Peyer's patch (tissue), 4 donors: ENCODE measurements around the gene B4GALT1. TPM values are rescaled to one million over a fixed set of nuclear protein-coding genes. Genes with fewer than 3 reads are reported as not detected.

Experiments used
- DNase-seq, 3 donors: peaks; one replicate each; pipeline ENCODE4 v3.0.0-alpha.2; 2017 to 2019
- H3K27ac ChIP-seq, 4 donors: fragments of 200-600 bp; sonication (generic); one replicate each; pipeline ENCODE4 v1.5.1; 2016 to 2019
- H3K27me3 ChIP-seq, 2 donors: fragments of 200-600 bp; sonication (generic); one replicate each; pipeline ENCODE4 v1.5.1; 2019
- H3K36me3 ChIP-seq, 3 donors: fragments of 200-600 bp; sonication (generic); one replicate each; pipeline ENCODE4 v1.5.1; 2016 to 2019
- H3K4me1 ChIP-seq, 4 donors: fragments of 200-600 bp; sonication (generic); one replicate each; pipeline ENCODE4 v1.5.1; 2016 to 2019
- H3K4me3 ChIP-seq, 4 donors: fragments of 200-600 bp; sonication (generic); 1 replicate in 3 of 4; 2 replicates in 1 of 4; pipeline ENCODE4 v1.5.1; 2016 to 2019; ENCODE audit warnings: mild to moderate bottlenecking in 1 of 4
- H3K9me3 ChIP-seq, 4 donors: fragments of 200-600 bp; sonication (generic); one replicate each; pipeline ENCODE4 v1.5.1; 2016 to 2019; ENCODE audit warnings: mild to moderate bottlenecking in 1 of 4
- CTCF ChIP-seq, 6 experiments: fragments of 450-650 bp in 4 of 6; fragments of 200-600 bp in 2 of 6; sonication (generic) in 1 of 6; IDR thresholded peaks; one replicate each; pipeline ENCODE4 v1.5.1; 2017 to 2019; ENCODE audit warnings: antibody characterized with exemption in 6 of 6, mild to moderate bottlenecking in 3 of 6, moderate library complexity in 1 of 6
- POLR2A ChIP-seq, 2 donors: fragments of 450-650 bp; IDR thresholded peaks; one replicate each; pipeline ENCODE4 v1.5.1; 2017; ENCODE audit warnings: antibody characterized with exemption in 2 of 2, mild to moderate bottlenecking in 2 of 2, moderate library complexity in 2 of 2
- total RNA-seq, 4 donors: library from RNA; depleted of rRNA; stranded (reverse); fragments of >200 nt; gene quantifications; one replicate each; pipeline ENCODE4 v1.1.0, GENCODE V29; 2016

B4GALT1 gene
- total RNA-seq, 4 donors from 2014 or later, result 26.4 to 65.3 (median 44.1) TPM

- peak overlapping the region in 1 of 4 donors; percentile 62 for H3K27ac ChIP-seq
Observed at GRCh38 chr9:33138768-33139167, 28.4 kb downstream of the B4GALT1 start.

GRCh38 chr9:33137781-33138264 lies 29.3 kb downstream of the B4GALT1 start:
- peaks cover 0 to 24% (median 0%) of the 10 kb centered on the region in 3 donors for H3K36me3 ChIP-seq
- no peaks in the 10 kb centered on the region for H3K27me3 ChIP-seq
- no peak for TF ChIP-seq POLR2A (IDR thresholded peaks at IDR 0.05)
- TF ChIP-seq CTCF (IDR thresholded peaks at IDR 0.05), result no peak
- peaks cover 3 to 67% (median 54%) of the 10 kb centered on the region in 4 donors for H3K4me1 ChIP-seq
- DNase-seq, result peak in 2 of 3 donors; percentile 67 to 71
- no peak overlapping the region for H3K4me3 ChIP-seq
- peak overlapping the region in 3 of 4 donors; percentile 18 to 62 (median 37) for H3K27ac ChIP-seq
- no peaks in the 10 kb centered on the region for H3K9me3 ChIP-seq

More at GRCh38 chr9:33138768-33139167, 28.4 kb downstream of the B4GALT1 start:
- Histone ChIP-seq H3K4me1 (peaks cover 3 to 71% (median 58%) of the 10 kb centered on the region in 4 donors), H3K4me3 (no peak overlapping the region), H3K36me3 (peaks cover 0 to 14% (median 0%) of the 10 kb centered on the region in 3 donors), H3K9me3 (no peaks in the 10 kb centered on the region), H3K27me3 (no peaks in the 10 kb centered on the region)
- TF ChIP-seq CTCF (IDR thresholded peaks at IDR 0.05), result no peak
- TF ChIP-seq POLR2A (IDR thresholded peaks at IDR 0.05), result no peak
- peak in 1 of 3 donors; percentile 34 for DNase-seq

- TF ChIP-seq CTCF (IDR thresholded peaks at IDR 0.05) (no peak), POLR2A (IDR thresholded peaks at IDR 0.05) (no peak)
- Histone ChIP-seq H3K4me1 (peaks cover 3 to 67% (median 47%) of the 10 kb centered on the region in 4 donors), H3K27me3 (no peaks in the 10 kb centered on the region), H3K4me3 (no peak overlapping the region), H3K27ac (peak overlapping the region in 3 of 4 donors; percentile 18 to 62 (median 37)), H3K36me3 (peaks cover 0 to 32% (median 0%) of the 10 kb centered on the region in 3 donors), H3K9me3 (no peaks in the 10 kb centered on the region)
- DNase-seq, result peak in 1 of 3 donors; percentile 47
Observed at GRCh38 chr9:33136721-33137670, 30.1 kb downstream of the B4GALT1 start.

GRCh38 chr9:33135470-33135958 lies 31.6 kb downstream of the B4GALT1 start:
- peaks cover 0 to 34% (median 0%) of the 10 kb centered on the region in 3 donors for H3K36me3 ChIP-seq
- H3K27me3 ChIP-seq, result no peaks in the 10 kb centered on the region
- H3K9me3 ChIP-seq, result no peaks in the 10 kb centered on the region
- no peak overlapping the region for H3K4me3 ChIP-seq
- H3K4me1 ChIP-seq, result peaks cover 3 to 69% (median 36%) of the 10 kb centered on the region in 4 donors
- DNase-seq, result peak in 2 of 3 donors; percentile 44 to 54
- no peak for TF ChIP-seq POLR2A (IDR thresholded peaks at IDR 0.05)
- no peak for TF ChIP-seq CTCF (IDR thresholded peaks at IDR 0.05)
- peak overlapping the region in 1 of 4 donors; percentile 62 for H3K27ac ChIP-seq

- no peak for DNase-seq
- H3K27ac ChIP-seq, result peak overlapping the region in 1 of 4 donors; percentile 62
- no peak overlapping the region for H3K4me3 ChIP-seq
- H3K9me3 ChIP-seq, result no peaks in the 10 kb centered on the region
- peaks cover 3 to 71% (median 35%) of the 10 kb centered on the region in 4 donors for H3K4me1 ChIP-seq
- TF ChIP-seq POLR2A (IDR thresholded peaks at IDR 0.05), result no peak
- no peak for TF ChIP-seq CTCF (IDR thresholded peaks at IDR 0.05)
- H3K36me3 ChIP-seq, result peaks cover 0 to 34% (median 0%) of the 10 kb centered on the region in 3 donors
- no peaks in the 10 kb centered on the region for H3K27me3 ChIP-seq
Observed at GRCh38 chr9:33135031-33135461, 32.1 kb downstream of the B4GALT1 start.
